ENCODE results near the gene ZNF827.

ZNF827 gene

GRCh38 chr4:145865274-145865941 lies 73.2 kb downstream of the ZNF827 start:
- DNase-seq (ENCODE audit: low spot score) = no peak

- no peak for DNase-seq (ENCODE audit: low spot score)
These were observed 75.4 kb downstream of the ZNF827 start for GRCh38 chr4:145863191-145863590.

- no peak for DNase-seq (ENCODE audit: low spot score)
These were observed 77.0 kb downstream of the ZNF827 start for GRCh38 chr4:145861336-145862318.

GRCh38 chr4:145860897-145861296 lies 77.7 kb downstream of the ZNF827 start:
- no peak for DNase-seq (ENCODE audit: low spot score)

- no peak for DNase-seq (ENCODE audit: low spot score)
These were observed 78.2 kb downstream of the ZNF827 start for GRCh38 chr4:145860446-145860845.

GRCh38 chr4:145859926-145860325 lies 78.7 kb downstream of the ZNF827 start:
- DNase-seq (ENCODE audit: low spot score) = no peak

GRCh38 chr4:145859426-145859825 lies 79.2 kb downstream of the ZNF827 start:
- no peak for DNase-seq (ENCODE audit: low spot score)

GRCh38 chr4:145852256-145852839 lies 86.3 kb downstream of the ZNF827 start:
- no peak for DNase-seq (ENCODE audit: low spot score)

- DNase-seq (ENCODE audit: low spot score) = no peak
These were observed 87.0 kb downstream of the ZNF827 start for GRCh38 chr4:145851511-145852201.

- DNase-seq (ENCODE audit: low spot score) = no peak
These were observed 90.9 kb downstream of the ZNF827 start for GRCh38 chr4:145847764-145848163.

GRCh38 chr4:145845118-145845517 lies 93.5 kb downstream of the ZNF827 start:
- DNase-seq (ENCODE audit: low spot score) = no peak

- no peak for DNase-seq (ENCODE audit: low spot score)
These were observed 95.0 kb downstream of the ZNF827 start for GRCh38 chr4:145843639-145844038.

GRCh38 chr4:145843148-145843547 lies 95.5 kb downstream of the ZNF827 start:
- DNase-seq (ENCODE audit: low spot score) = no peak

- DNase-seq (ENCODE audit: low spot score) = no peak
These were observed 96.3 kb downstream of the ZNF827 start for GRCh38 chr4:145842224-145842887.

GRCh38 chr4:145840801-145841200 lies 97.8 kb downstream of the ZNF827 start:
- DNase-seq (ENCODE audit: low spot score) = no peak

- DNase-seq (ENCODE audit: low spot score) = peak; percentile 63
These were observed 98.4 kb downstream of the ZNF827 start for GRCh38 chr4:145840162-145840768.

- DNase-seq (ENCODE audit: low spot score) = no peak
These were observed 99.5 kb downstream of the ZNF827 start for GRCh38 chr4:145839151-145839550.

- DNase-seq (ENCODE audit: low spot score) = peak; percentile 64
These were observed 106.2 kb downstream of the ZNF827 start for GRCh38 chr4:145832384-145832783.

GRCh38 chr4:145830699-145831098 lies 107.9 kb downstream of the ZNF827 start:
- no peak for DNase-seq (ENCODE audit: low spot score)

- peak; percentile 56 for DNase-seq (ENCODE audit: low spot score)
These were observed 108.8 kb downstream of the ZNF827 start for GRCh38 chr4:145829629-145830395.
